ENCODE measurements around the gene CCDC93. TPM values are rescaled to one million over a fixed set of nuclear protein-coding genes. Genes with fewer than 3 reads are reported as not detected.

Gene CCDC93
- total RNA-seq, 1 experiment from 2014 or later: 31.5 TPM

DNA sequence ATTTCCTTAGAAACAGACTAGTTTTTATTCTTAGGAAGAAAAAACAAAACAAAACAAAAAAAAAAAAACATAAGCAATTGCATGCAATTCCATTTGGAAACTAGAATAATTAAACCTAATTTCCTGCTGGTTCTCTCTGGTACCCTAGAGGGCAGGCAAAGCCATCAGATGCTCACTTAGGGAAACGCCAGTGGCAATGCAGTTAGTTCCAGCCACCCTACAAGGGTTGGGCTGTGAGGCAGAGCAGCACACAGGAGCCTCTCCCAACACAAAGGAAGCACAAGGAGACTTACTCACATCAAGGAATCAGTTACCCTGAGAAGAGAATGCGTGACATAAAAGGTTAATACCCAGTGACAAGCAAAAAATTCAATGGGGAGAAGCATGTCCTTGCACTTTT is 28.8 kb downstream of the CCDC93 start:
- ATAC-seq (no peak), DNase-seq (ENCODE audit: low read depth, low spot score) (no peak)
- H3K4me1 ChIP-seq (ENCODE audit: control insufficient read depth, insufficient read depth, low read length): no peaks in the 10 kb centered on the region
- no peak overlapping the region for H3K4me3 ChIP-seq (ENCODE audit: low read depth in 2 of 2, low read length in 2 of 2)
- ChIA-PET CTCF (no interaction called here), POLR2A (no interaction called here)
- no peaks in the 10 kb centered on the region; the same call in 1 of the 2 replicates for H3K36me3 ChIP-seq (ENCODE audit: control insufficient read depth, insufficient read depth, low read length)
- TF ChIP-seq POLR2AphosphoS5 (IDR thresholded peaks at IDR 0.05; ENCODE audit: low read depth, low read length) (no peak), TCF7L2 (IDR thresholded peaks at IDR 0.05; ENCODE audit: low read depth, low read length) (no peak), SIN3A (IDR thresholded peaks at IDR 0.05; ENCODE audit: borderline replicate concordance, insufficient read depth, low read depth, low read length) (no peak), CTCF (IDR thresholded peaks at IDR 0.05) (no peak)
- TF ChIP-seq, protein P1, sequence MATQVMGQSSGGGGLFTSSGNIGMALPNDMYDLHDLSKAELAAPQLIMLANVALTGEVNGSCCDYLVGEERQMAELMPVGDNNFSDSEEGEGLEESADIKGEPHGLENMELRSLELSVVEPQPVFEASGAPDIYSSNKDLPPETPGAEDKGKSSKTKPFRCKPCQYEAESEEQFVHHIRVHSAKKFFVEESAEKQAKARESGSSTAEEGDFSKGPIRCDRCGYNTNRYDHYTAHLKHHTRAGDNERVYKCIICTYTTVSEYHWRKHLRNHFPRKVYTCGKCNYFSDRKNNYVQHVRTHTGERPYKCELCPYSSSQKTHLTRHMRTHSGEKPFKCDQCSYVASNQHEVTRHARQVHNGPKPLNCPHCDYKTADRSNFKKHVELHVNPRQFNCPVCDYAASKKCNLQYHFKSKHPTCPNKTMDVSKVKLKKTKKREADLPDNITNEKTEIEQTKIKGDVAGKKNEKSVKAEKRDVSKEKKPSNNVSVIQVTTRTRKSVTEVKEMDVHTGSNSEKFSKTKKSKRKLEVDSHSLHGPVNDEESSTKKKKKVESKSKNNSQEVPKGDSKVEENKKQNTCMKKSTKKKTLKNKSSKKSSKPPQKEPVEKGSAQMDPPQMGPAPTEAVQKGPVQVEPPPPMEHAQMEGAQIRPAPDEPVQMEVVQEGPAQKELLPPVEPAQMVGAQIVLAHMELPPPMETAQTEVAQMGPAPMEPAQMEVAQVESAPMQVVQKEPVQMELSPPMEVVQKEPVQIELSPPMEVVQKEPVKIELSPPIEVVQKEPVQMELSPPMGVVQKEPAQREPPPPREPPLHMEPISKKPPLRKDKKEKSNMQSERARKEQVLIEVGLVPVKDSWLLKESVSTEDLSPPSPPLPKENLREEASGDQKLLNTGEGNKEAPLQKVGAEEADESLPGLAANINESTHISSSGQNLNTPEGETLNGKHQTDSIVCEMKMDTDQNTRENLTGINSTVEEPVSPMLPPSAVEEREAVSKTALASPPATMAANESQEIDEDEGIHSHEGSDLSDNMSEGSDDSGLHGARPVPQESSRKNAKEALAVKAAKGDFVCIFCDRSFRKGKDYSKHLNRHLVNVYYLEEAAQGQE (IDR thresholded peaks at IDR 0.05; ENCODE audit: insufficient read depth in 1 of 2, low read depth in 2 of 2, low read length in 1 of 2): no peak
- no TSS peak for BruUV-seq (replicated peaks)
- no peaks in the 10 kb centered on the region for H3K27me3 ChIP-seq (ENCODE audit: control insufficient read depth, insufficient read depth, low read length)
- no peaks in the 10 kb centered on the region for H3K9me3 ChIP-seq (ENCODE audit: control insufficient read depth, insufficient read depth, low read depth, low read length)
- intact Hi-C loops (cut with micrococcal nuclease; ENCODE audit: unreplicated experiment): no loop called here
- in situ Hi-C loops (cut with HindIII; ENCODE audit: low pct_unique_long_range_greater_than_20kb, low sequenced_read_pairs): no loop called here
- H3K27ac ChIP-seq (ENCODE audit: low read length): no peak overlapping the region

DNA sequence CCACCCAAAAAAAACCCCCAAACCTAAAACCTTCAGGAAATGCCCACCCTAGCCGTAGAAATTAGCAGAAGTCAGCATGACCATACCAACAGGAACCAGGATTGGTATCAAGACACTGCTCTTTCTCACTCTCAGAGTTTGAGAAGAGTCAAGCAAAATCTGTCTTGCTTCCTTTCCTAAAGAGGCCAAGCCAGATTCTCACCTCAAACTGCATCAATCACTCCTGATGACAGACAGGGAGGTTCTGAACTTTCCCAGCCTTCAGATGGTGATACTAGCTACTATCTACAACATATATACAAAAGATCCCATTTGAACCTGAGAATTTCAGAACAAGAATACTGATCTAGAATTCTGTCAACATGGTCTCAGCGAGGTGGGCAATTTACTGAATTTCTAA is 29.7 kb downstream of the CCDC93 start:
- Histone ChIP-seq H3K27ac (ENCODE audit: low read length) (no peak overlapping the region), H3K36me3 (ENCODE audit: control insufficient read depth, insufficient read depth, low read length) (no peaks in the 10 kb centered on the region; the same call in 1 of the 2 replicates), H3K4me1 (ENCODE audit: control insufficient read depth, insufficient read depth, low read length) (no peaks in the 10 kb centered on the region), H3K27me3 (ENCODE audit: control insufficient read depth, insufficient read depth, low read length) (no peaks in the 10 kb centered on the region), H3K4me3 (ENCODE audit: low read depth in 2 of 2, low read length in 2 of 2) (no peak overlapping the region), H3K9me3 (ENCODE audit: control insufficient read depth, insufficient read depth, low read depth, low read length) (no peaks in the 10 kb centered on the region)
- in situ Hi-C loops (cut with HindIII; ENCODE audit: low pct_unique_long_range_greater_than_20kb, low sequenced_read_pairs) (no loop called here), intact Hi-C loops (cut with micrococcal nuclease; ENCODE audit: unreplicated experiment) (no loop called here)
- DNase-seq (ENCODE audit: low read depth, low spot score): no peak
- BruUV-seq (replicated peaks): no TSS peak
- ChIA-PET CTCF (no interaction called here), POLR2A (no interaction called here)
- no peak for ATAC-seq
- TF ChIP-seq, protein P1 (IDR thresholded peaks at IDR 0.05; ENCODE audit: insufficient read depth in 1 of 2, low read depth in 2 of 2, low read length in 1 of 2): no peak
